ENCODE results near the gene HMBS.
"Not testable (repeated sequence)": the region's sequence is repeated elsewhere in the genome, so short reads cannot be mapped to it uniquely, and the experiment has no call there.

Gene HMBS

DNA sequence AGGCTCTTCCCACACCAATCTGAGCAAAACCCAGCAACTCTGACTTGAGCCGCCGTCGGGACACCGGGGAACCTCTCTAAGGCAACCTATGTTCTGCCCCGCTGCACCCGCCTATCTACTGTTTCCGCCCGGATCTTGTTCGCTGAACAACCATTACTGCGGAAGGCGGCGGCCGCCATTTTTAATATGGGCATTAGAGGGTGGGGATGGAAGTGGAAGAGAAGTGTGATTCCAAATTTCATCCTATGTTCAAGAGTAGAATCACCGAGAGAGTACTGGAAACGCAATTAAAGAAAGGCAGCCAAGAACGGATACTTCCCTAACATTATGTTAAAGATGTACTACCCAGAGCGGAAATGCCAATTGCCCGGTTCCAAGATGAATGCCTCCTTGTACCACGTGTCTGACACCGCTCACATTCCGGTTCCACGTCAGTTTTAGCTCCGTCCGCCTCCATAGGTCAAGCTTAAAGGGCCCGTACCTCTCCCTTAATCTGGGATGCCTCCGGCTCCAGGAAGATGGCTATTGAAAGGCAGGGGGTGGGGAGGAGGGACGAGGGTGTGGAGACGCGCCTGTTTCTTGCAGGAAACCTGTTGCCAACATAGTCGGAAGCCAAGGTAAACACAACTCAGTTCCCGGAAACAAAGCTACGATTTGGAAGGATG is 17.2 kb downstream of the HMBS start, which contains the start of gene DPAGT1:
DPAGT1 (minus strand) TSS at position 95 of the 665 bp plus-strand sequence. CDS start 198 bp downstream, outside the sequence.
- intact Hi-C loops (cut with micrococcal nuclease) = loop anchor here (2.0 kb wide), 1 partner anchor 83 kb away; the partner anchor contains the start of genes RPS25 and TRAPPC4
- H3K27ac Mint-ChIP-seq = peak within 1 kb of the TSS; percentile 90
- peak within 1 kb of the TSS; percentile 94 for H3K4me3 Mint-ChIP-seq
- H3K36me3 Mint-ChIP-seq (ENCODE audit: low read depth) = peaks cover 42% of the 10 kb centered on the region
- H3K9me3 Mint-ChIP-seq = no peaks in the 10 kb centered on the region
- H3K4me1 Mint-ChIP-seq (ENCODE audit: low read depth) = peaks cover 64% of the 10 kb centered on the region
- no peaks in the 10 kb centered on the region for H3K27me3 Mint-ChIP-seq

DNA sequence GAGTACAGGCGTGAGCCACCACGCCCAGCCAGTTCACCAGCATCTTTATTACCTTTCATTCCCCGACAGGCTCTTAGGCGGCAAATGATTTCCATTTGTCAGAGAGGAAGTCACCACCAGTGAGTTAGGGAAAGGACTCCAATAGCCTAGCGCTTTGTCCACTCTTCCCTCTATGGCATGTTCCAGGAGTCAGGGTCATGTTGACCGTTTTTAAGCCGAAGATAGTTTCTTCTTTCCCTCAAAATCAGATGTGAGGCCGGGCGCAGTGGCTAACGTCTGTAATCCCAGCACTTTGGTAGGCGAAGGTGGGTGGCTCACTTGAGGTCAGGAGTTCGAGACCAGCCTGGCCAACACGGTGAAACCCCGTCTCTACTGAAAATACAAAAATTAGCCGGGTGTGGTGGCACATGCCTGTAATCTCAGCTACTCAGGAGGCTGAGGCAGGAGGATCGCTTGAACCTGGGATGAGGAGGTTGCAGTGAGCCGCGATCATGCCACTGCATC is 18.5 kb downstream of the HMBS start:
- peaks cover 67% of the 10 kb centered on the region for H3K4me1 Mint-ChIP-seq (ENCODE audit: low read depth)
- intact Hi-C loops (cut with micrococcal nuclease) = loop anchor here (2.0 kb wide), 1 partner anchor 84 kb away; the partner anchor contains the start of genes RPS25 and TRAPPC4
- H3K4me3 Mint-ChIP-seq = peak overlapping the region; percentile 94
- H3K9me3 Mint-ChIP-seq, H3K27me3 Mint-ChIP-seq: not testable (repeated sequence)
- H3K27ac Mint-ChIP-seq = peak overlapping the region; percentile 90
- peaks cover 39% of the 10 kb centered on the region for H3K36me3 Mint-ChIP-seq (ENCODE audit: low read depth)

DNA sequence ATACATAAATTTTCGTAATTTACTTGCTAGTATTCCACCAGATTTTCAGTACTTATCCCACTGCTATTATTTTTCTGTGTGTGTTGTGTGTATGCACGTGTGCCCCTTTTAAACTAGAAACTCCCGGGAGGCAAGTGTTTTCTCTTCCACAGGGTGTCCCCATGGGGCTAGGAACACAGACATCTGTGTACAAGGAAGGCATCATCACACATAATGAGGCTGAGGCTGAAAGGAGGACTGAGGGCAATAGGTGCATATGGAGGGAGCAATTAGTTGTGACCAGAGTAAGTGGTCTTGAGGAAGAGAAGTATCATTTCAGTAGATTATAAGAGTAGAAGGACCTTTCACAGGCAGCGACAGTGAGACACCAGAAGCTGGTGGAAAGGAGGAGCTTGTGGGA is 19.1 kb downstream of the HMBS start:
- H3K27me3 Mint-ChIP-seq = no peaks in the 10 kb centered on the region
- peak overlapping the region; percentile 90 for H3K27ac Mint-ChIP-seq
- no peak overlapping the region for H3K4me3 Mint-ChIP-seq
- H3K36me3 Mint-ChIP-seq (ENCODE audit: low read depth) = peaks cover 39% of the 10 kb centered on the region
- H3K9me3 Mint-ChIP-seq = no peaks in the 10 kb centered on the region
- peaks cover 71% of the 10 kb centered on the region for H3K4me1 Mint-ChIP-seq (ENCODE audit: low read depth)
- intact Hi-C loops (cut with micrococcal nuclease) = loop anchor here (2.0 kb wide), 1 partner anchor 85 kb away; the partner anchor contains the start of genes RPS25 and TRAPPC4

DNA sequence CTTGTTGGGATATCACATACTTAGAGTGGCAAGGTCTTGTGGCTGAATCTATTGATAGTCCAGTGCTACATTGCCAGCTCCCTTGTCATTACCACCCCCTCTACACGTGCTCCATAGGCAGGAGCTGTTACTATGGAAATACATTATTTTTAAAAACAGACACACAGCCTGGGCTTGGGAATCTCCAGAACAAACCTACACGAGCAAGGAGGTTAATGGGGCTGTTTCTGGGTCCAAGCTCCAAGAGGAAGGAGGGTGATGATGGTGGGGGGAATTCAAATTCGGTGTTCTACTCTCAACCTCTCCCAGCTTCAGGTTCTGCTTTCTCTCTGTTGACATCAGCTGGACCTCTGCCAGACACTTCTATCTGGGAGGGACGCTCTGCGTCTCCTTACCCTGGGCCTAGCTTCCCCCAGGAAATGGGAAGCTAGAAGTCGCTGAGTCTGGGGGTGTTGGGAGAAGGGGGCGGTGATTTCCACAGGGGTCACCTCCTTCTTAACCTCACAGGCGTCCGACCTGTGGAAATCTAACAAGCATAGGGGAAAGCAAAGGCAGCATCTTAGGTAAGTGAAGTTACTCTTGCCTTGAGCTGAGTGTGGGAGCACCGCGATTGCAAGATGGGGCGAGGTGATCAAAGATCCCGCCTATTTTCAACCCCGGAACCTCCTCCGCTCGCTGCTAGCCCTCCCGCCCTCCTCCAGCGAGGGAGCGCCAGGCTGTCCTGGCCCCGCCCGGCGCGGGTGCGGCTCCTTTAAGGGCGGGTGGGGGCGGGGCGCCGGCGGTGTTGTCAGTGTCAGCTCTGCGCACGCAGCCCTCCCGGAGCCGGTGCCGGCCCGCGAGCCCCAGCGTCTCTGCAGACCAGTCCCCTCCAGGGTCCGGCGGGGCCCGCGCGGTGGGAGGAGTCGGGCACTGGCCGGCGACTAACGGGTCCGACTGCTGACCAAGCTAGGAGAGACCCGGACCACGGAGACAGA is 22.2 kb downstream of the HMBS start, which contains the start of gene C2CD2L:
C2CD2L (plus strand) TSS at position 781 of the 974 bp plus-strand sequence. CDS start 398 bp downstream, outside the sequence.
- Mint-ChIP-seq H3K9me3 (no peaks in the 10 kb centered on the region), H3K4me3 (peak within 1 kb of the TSS; percentile 96), H3K4me1 (ENCODE audit: low read depth) (peaks cover 78% of the 10 kb centered on the region), H3K36me3 (ENCODE audit: low read depth) (peaks cover 54% of the 10 kb centered on the region), H3K27ac (peak within 1 kb of the TSS; percentile 97), H3K27me3 (no peaks in the 10 kb centered on the region)
- intact Hi-C loops (cut with micrococcal nuclease) = loop anchor here (2.0 to 5.0 kb wide), 2 partner anchors 14 to 100 kb away; partner anchors contain the start of genes CBL and HINFP

DNA sequence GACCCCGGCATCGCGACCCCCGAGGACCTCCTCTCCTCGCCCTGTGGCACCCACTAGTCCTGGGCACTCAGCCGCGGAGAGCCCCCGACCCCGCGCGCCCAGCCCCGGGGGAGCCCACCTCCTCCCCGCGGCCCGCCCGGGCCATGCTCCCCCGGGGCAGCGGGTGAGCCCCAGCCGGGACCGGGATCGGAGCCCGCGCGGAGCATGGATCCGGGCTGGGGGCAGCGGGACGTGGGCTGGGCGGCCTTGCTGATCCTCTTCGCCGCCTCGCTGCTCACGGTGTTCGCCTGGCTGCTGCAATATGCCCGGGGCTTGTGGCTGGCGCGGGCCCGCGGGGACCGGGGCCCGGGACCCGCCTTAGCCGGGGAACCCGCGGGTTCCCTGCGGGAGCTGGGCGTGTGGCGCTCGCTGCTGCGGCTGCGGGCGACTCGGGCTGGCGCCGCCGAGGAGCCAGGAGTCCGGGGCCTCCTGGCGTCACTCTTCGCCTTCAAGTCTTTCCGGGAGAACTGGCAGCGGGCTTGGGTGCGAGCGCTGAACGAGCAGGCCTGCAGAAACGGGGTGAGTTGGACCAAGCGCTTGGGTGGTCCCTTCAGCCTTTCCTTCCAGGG is 23.0 kb downstream of the HMBS start:
- intact Hi-C loops (cut with micrococcal nuclease) = loop anchor here (1.0 to 5.0 kb wide), 3 partner anchors 9 to 100 kb away; partner anchors contain the start of genes CBL and HINFP
- Mint-ChIP-seq H3K4me3 (peak overlapping the region; percentile 96), H3K4me1 (ENCODE audit: low read depth) (peaks cover 77% of the 10 kb centered on the region), H3K27ac (peak overlapping the region; percentile 97), H3K36me3 (ENCODE audit: low read depth) (peaks cover 55% of the 10 kb centered on the region), H3K27me3 (no peaks in the 10 kb centered on the region), H3K9me3 (no peaks in the 10 kb centered on the region)

DNA sequence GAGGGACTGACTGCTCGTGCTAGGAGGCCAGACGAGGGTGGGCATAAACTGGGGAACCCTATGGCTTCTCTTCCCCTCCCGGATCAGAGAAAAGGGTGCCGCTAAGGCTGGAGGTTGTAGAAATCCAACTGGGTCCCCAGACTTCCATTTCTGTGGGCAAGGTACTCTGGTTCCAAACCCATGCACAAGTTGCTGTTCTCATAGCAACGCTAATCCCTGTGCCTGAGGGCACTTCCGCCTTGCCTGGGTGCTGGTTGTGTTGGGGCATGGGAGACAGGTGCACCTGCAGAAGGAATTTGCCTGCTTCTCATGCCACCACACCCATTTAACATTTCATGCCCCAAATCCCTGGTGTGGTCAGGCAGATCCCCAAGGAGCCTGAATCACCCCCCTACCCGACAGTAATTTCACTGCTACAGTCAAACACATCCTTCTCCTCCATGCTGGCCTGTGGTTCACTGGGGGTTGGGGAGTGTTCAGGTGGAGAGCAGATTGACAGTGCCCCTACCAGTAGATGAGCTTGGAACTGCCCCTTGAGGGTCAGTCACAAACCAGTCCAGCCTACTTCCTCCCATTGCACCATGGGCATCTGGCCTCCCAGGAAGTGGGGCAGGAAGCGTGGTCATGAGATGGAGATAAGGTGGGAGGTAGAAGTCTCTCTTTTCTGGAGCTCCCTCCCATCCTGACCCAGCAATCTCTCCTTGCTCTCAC is 23.6 kb downstream of the HMBS start:
- Mint-ChIP-seq H3K27ac (peak overlapping the region; percentile 97), H3K27me3 (no peaks in the 10 kb centered on the region), H3K4me3 (peak overlapping the region; percentile 96), H3K4me1 (ENCODE audit: low read depth) (peaks cover 78% of the 10 kb centered on the region), H3K9me3 (no peaks in the 10 kb centered on the region), H3K36me3 (ENCODE audit: low read depth) (peaks cover 62% of the 10 kb centered on the region)
- intact Hi-C loops (cut with micrococcal nuclease) = loop anchor here (1.0 to 5.0 kb wide), 2 partner anchors 8 to 99 kb away; partner anchors contain the start of gene CBL

DNA sequence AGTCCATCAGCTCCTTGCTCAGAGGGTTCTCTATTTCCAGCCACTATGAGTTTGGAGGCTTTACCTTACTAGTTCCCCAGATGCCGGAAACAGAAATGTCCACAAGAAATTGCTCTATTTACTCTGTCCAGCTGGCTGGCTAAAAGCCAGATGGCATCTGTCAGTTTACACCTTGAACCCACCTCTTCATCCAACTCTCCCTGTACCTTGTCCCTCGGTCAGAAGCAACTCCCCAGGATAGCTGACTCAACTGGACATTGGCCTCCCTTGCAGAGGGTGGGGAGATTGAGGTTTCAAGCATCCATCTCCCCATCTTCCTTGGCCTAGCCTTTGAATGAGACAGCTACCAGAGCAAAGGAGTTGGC is 24.2 kb downstream of the HMBS start:
- Mint-ChIP-seq H3K36me3 (ENCODE audit: low read depth) (peaks cover 67% of the 10 kb centered on the region), H3K27ac (peak overlapping the region; percentile 97), H3K9me3 (no peaks in the 10 kb centered on the region), H3K27me3 (no peaks in the 10 kb centered on the region), H3K4me3 (peak overlapping the region; percentile 96), H3K4me1 (ENCODE audit: low read depth) (peaks cover 77% of the 10 kb centered on the region)
- intact Hi-C loops (cut with micrococcal nuclease) = loop anchor here (1.0 to 5.0 kb wide), 2 partner anchors 7 to 98 kb away; partner anchors contain the start of gene CBL

DNA sequence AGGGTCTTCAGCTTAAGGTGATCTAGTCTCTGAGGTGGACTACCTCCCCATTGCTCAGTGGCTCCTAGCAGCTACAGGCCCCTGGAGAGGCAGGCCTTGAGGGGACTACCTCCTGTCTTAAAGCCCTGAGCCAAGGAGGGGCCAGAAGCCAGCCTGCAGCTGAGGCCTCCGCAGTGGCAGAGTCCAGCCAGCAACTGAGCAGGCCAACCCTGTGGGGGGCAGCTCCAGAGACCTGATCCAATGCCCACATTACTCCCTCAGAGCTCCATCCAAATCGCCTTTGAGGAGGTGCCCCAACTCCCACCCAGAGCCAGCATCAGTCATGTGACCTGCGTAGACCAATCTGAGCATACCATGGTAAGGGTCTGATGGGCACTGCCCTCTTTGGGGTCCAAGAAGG is 25.2 kb downstream of the HMBS start:
- H3K27me3 Mint-ChIP-seq = no peaks in the 10 kb centered on the region
- H3K9me3 Mint-ChIP-seq = no peaks in the 10 kb centered on the region
- intact Hi-C loops (cut with micrococcal nuclease) = loop anchor here (5.0 kb wide), 1 partner anchor 97 kb away; the partner anchor contains the start of gene CBL
- no peak overlapping the region for H3K4me3 Mint-ChIP-seq
- no peak overlapping the region for H3K27ac Mint-ChIP-seq
- peaks cover 77% of the 10 kb centered on the region for H3K36me3 Mint-ChIP-seq (ENCODE audit: low read depth)
- peaks cover 77% of the 10 kb centered on the region for H3K4me1 Mint-ChIP-seq (ENCODE audit: low read depth)

DNA sequence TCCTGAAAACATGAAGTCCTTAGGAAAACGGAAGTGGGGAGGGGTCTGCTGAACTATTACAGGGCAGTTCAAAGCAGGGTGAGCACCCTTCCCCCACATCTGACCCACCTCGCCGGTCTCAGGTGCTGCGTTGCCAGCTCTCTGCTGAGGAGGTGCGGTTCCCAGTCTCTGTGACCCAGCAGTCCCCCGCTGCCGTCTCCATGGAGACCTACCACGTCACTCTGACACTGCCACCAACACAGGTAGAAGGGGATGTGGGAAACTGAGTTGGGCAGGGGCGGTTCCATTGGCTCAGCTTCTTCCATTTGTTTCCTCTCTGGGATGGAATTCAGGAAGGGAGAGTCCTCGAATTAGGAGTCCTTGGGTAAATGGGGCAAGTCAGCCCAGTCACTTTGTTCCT is 25.8 kb downstream of the HMBS start:
- intact Hi-C loops (cut with micrococcal nuclease) = no loop called here
- Mint-ChIP-seq H3K27me3 (no peaks in the 10 kb centered on the region), H3K4me1 (ENCODE audit: low read depth) (peaks cover 74% of the 10 kb centered on the region), H3K36me3 (ENCODE audit: low read depth) (peaks cover 83% of the 10 kb centered on the region), H3K9me3 (no peaks in the 10 kb centered on the region), H3K27ac (peak overlapping the region; percentile 42), H3K4me3 (no peak overlapping the region)

DNA sequence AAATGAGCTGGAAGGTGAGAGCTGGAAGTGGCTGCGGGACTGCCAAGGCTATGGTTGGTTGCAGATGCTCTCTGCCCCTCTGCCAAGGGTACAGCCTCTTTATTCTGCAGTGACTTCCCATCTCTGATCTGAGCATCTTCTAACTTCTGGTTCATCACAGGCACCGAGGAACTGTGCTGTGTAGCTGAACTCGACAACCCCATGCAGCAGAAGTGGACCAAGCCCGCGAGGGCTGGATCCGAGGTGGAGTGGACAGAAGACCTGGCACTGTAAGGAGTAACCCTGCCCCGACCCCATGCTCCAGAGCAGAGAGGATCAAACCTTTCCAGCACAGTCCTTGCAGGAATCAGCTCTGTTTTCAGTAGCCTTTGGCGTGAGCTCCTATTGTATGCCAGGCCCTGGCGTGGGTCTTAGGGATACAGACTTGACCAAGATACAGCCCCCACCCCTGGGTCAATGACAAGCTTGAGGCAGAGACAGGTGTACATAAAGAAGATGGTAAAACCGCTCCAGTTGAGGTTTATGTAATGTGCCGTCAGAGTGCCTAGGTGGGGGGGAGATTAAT is 26.8 kb downstream of the HMBS start:
- H3K36me3 Mint-ChIP-seq (ENCODE audit: low read depth) = peaks cover 93% of the 10 kb centered on the region

DNA sequence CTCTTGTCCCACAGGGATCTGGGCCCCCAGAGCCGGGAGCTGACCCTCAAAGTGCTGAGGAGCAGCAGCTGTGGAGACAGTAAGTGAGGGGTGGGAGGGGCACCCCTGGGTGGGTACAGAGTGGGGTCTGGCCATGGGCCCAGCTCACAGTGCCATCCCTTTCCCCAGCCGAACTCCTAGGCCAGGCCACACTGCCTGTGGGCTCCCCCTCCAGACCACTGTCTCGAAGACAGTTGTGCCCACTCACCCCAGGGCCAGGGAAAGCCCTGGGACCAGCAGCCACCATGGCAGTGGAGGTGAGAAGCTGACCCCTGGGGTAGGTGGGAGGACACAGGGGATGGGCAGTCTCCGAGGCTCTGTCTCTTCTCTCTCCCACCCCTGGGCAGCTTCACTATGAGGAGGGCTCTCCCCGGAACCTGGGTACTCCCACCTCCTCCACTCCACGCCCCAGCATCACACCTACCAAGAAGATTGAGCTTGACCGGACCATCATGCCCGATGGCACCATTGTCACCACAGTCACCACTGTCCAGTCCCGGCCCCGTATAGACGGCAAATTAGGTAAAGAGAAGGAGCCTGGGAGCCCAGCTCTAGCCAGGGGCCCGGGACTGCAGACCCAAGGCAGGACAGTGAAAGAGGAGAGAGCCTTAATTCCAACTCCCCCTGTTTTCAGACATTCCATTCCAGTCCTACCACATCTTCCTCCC is 27.8 kb downstream of the HMBS start:
- peaks cover 94% of the 10 kb centered on the region for H3K36me3 Mint-ChIP-seq (ENCODE audit: low read depth)

More for the DNA sequence above, 26.8 kb downstream of the HMBS start:
- peak overlapping the region; percentile 42 for H3K27ac Mint-ChIP-seq
- H3K9me3 Mint-ChIP-seq = no peaks in the 10 kb centered on the region
- no peak overlapping the region for H3K4me3 Mint-ChIP-seq
- H3K4me1 Mint-ChIP-seq (ENCODE audit: low read depth) = peaks cover 74% of the 10 kb centered on the region
- intact Hi-C loops (cut with micrococcal nuclease) = no loop called here
- H3K27me3 Mint-ChIP-seq = no peaks in the 10 kb centered on the region

DNA sequence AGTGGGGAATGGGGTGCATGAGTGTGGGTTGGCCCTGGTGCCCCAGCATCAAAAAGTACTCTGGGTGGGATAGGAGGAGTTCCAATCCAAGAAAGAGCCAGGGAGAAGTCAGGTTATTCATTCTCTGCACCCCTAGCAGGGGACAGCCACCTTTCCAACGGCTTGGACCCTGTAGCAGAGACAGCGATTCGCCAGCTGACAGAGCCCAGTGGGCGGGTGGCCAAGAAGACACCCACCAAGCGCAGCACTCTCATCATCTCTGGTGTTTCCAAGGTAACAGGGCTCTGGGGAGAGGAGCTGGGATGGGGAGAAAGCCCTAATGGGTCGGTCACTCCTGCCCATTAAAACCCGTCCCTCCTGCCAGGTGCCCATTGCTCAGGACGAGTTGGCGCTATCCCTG is 29.0 kb downstream of the HMBS start:
- Mint-ChIP-seq H3K27ac (peak overlapping the region; percentile 97), H3K9me3 (no peaks in the 10 kb centered on the region), H3K27me3 (no peaks in the 10 kb centered on the region), H3K36me3 (ENCODE audit: low read depth) (peaks cover 95% of the 10 kb centered on the region), H3K4me3 (no peak overlapping the region), H3K4me1 (ENCODE audit: low read depth) (peaks cover 74% of the 10 kb centered on the region)
- intact Hi-C loops (cut with micrococcal nuclease) = no loop called here

More for the DNA sequence above, 27.8 kb downstream of the HMBS start:
- Mint-ChIP-seq H3K9me3 (no peaks in the 10 kb centered on the region), H3K4me3 (no peak overlapping the region), H3K4me1 (ENCODE audit: low read depth) (peaks cover 78% of the 10 kb centered on the region), H3K27ac (peak overlapping the region; percentile 11), H3K27me3 (no peaks in the 10 kb centered on the region)
- intact Hi-C loops (cut with micrococcal nuclease) = no loop called here

All from dendritic cell treated with granulocyte-macrophage colony-stimulating factor and Interleukin-4, amounts not matched to agents 40 ng/mL and 50 ng/mL, for 4 days (primary cell).